Left renal pelvis (tissue), 4 donors: Measurements from ENCODE around the gene FILIP1L. TPM values are rescaled to one million over a fixed set of nuclear protein-coding genes. Genes with fewer than 3 reads are reported as not detected.

ENCODE experiments used
- DNase-seq, 4 donors: peaks; one replicate each; pipeline ENCODE4 v3.0.0-alpha.2; 2013; ENCODE audit warnings: low read depth in 4 of 4, low spot score in 3 of 4
- polyA plus RNA-seq, 4 donors: library from polyadenylated mRNA; unstranded; fragments of 120-200 nt; gene quantifications; one replicate each; pipeline ENCODE4 v1.2.1, GENCODE V29; 2013; ENCODE audit not compliant: insufficient read length in 4 of 4

FILIP1L gene
- polyA plus RNA-seq, 4 donors, result 13.1 to 47.8 (median 24.8) TPM

GRCh38 chr3:100019719-100020118, 94.6 kb downstream of the FILIP1L start:
- no peak for DNase-seq

DNA sequence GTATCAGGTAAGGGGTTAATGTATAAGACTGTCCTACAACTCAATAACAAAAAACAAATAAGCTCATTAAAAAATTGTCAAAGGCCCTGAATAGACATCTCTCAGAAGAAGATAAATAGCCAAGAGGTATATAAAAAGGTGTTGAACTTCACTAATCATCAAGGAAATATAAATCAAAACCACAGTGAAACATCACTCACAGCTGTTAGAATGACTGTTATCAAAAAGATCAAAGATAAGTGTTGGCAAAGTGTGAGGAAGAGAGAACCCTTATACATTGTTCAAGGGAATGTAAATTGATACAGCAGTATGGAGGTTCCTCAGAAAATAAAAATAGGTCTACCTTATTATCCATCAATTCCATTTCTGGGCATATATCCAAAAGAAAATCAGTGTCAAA, 95.5 kb downstream of the FILIP1L start:
- no peak for DNase-seq

GRCh38 chr3:100010087-100010417, 104.2 kb downstream of the FILIP1L start:
- DNase-seq, result no peak

- DNase-seq, result no peak
Measured at GRCh38 chr3:100009276-100010086, 104.8 kb downstream of the FILIP1L start.

GRCh38 chr3:100008081-100008698, 106.1 kb downstream of the FILIP1L start:
- DNase-seq, result no peak

DNA sequence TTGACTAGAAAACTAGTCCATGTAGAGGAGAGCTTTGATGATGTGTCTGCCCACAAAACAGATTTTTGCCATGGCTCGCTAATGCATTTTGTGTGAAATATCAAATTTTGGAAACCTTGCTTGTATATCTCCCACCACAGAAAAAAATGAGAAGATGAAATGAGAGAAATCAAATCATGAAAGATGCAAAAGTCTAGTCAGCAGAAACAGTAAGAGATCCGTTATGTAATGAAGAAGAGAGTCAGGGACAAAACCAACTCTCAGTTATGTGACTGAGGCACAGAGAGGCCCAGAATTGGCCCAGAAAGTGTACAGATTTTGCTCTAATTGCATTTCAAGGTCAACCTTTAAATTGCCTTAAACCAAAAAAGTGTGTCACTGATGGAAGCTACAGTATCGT, 107.0 kb downstream of the FILIP1L start:
- DNase-seq, result no peak

GRCh38 chr3:100006570-100007271, 107.6 kb downstream of the FILIP1L start:
- no peak for DNase-seq

DNA sequence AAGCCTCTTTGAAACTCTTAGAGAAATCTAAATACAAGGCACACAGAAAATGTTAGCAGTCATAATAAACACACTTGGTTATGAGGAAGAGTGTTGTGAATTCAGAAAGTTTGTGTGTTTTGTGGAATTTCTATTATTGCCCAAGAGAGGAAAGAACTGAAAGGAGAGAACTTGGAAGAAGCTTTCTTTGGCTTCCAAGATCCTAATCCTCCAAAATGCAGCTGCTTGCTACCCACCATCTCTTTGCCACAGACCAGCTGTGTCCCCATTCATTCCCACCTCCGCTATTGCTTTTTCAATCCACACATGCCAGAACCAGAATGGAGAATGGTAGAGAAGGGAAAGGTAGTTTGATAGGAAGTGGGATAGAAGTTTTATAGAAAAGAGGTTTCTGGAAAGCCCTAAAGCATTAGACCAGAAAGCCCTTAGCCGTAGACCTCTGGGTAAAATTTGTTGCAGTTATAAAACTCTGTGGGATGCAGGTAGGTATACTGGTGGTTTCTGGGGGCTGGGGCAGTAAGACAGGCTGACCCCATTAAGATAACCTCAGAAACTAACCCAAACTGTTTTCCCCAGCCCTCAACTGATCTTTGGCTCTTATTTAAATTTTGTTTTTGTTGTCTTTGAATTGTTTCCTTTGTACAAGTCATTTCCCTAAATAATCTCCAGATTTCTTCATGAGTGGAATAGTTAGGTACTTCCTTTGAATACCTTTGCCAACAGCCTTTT, 108.5 kb downstream of the FILIP1L start:
- no peak for DNase-seq

- no peak for DNase-seq
Measured at GRCh38 chr3:100004931-100005330, 109.4 kb downstream of the FILIP1L start.

DNA sequence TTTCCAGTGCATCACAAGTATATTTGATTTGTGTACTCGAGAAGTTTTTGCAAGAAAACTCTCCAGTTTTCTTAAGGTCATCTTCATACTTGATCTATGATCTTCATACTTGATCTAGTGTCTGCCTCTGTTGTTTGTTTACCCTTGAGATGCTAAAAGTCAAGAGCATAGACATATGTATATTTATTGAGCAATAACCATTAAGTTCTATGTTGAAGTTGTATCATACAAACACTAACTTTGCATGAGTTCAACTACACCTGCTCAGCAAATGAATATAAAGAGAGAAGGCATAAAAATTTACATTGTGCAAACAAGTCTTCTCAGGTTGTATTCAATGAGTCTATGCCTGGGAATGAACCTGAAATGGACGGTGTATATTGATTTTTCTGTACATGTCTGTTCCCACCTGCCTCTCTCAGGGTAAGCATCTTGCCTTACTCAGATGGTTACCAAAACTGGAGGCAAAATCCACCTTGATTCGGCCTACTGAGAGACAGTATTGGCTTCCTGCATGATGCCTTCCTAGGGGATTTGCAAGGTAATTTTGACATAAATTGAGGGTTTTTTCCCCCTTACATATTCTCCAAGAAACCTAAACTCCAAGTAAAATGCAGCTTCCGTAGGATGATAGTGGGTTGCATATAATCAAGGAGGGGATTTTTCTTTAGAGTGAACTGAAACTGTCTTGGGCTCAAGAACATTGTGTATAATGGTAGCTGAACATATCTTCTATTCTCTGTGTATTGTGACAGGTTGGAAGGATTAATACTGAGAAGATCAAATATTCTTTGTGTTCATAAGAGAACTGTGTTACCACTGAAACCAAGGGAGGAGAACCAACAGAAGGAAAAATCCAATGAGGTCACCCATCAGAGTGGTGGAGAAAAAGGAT, 110.4 kb downstream of the FILIP1L start:
- no peak for DNase-seq

- DNase-seq, result no peak
Measured at GRCh38 chr3:100002599-100003350, 111.5 kb downstream of the FILIP1L start.

- DNase-seq, result no peak
Measured at GRCh38 chr3:100001526-100002270, 112.6 kb downstream of the FILIP1L start.

GRCh38 chr3:100001083-100001482, 113.2 kb downstream of the FILIP1L start:
- DNase-seq, result no peak

- no peak for DNase-seq
Measured at GRCh38 chr3:99999536-99999935, 114.8 kb downstream of the FILIP1L start.

DNA sequence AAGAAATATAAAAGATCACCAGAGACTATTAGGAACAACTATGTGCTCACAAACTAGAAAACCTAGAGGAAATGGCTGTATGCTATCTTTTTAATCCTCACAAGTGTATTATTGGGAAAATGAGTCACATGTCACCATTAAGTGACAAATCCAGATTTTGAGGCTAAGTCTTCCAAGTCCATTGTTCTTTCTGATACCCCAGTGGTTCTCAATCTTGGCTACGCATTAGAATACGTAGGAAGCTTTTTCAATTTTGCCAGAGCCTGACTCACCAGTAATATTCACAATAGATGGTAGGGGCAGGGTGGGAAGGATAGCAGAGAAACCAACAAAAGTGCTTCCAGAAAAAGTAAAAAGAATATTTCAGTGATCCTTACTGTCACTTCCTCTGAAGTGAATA, 117.0 kb downstream of the FILIP1L start:
- DNase-seq, result no peak

- DNase-seq, result no peak
Measured at GRCh38 chr3:99990179-99990578, 124.1 kb downstream of the FILIP1L start.

DNA sequence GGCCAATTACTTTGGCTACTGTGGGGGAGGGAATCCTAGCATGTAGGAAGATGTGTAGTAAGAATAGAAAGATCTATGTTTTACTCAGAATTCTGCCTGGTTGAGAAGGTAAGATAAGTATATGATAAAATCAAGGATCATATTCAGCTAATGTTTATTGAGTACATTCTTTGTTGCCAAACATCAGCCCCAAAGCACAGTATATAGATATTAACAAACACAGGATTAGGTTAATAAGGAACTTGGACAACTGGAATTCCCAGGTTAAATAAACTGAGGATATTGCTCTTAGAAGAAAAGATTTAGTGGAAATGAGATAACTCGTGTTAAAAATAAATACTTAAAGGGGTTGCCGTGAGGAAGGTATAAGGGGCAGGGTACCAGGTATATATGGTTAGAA, 129.6 kb downstream of the FILIP1L start:
- no peak for DNase-seq

GRCh38 chr3:99984139-99984538, 130.2 kb downstream of the FILIP1L start:
- DNase-seq, result no peak

- no peak for DNase-seq
Measured at GRCh38 chr3:99982650-99983049, 131.7 kb downstream of the FILIP1L start.
